ENCODE data around the gene METTL27. TPM values are rescaled to one million over a fixed set of nuclear protein-coding genes. Genes with fewer than 3 reads are reported as not detected.
"Not testable (repeated sequence)": the region's sequence is repeated elsewhere in the genome, so short reads cannot be mapped to it uniquely, and the experiment has no call there.

Gene METTL27
- total and polyA plus RNA-seq, 9 of the 15 experiments (the other 6 are each of a cell fraction or from before 2014, with no cell fraction given): 0.08 to 0.82 (median 0.33) TPM; not detected in 4

DNA sequence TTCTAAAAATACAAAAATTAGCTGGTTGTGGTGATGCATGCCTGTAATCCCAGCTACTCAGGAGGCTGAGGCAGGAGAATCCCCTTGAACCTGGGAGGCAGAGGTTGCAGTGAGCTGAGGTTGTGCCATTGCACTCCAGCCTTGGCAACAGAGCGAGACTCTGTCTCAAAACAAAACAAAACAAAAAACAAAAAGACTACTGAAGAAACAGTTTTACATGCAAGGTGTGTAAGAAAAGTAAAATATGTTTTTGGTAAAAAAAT lies 54.6 kb downstream of the METTL27 start:
- POLR2A ChIA-PET: interaction anchor here (1.9 kb wide), 1 partner anchor 35 kb away, joined by 5 read pairs; no protein-coding TSS in a partner anchor
- H3K27me3 ChIP-seq (ENCODE audit: control insufficient read depth in 2 of 2, insufficient read depth in 2 of 2, low read length in 2 of 2); ATAC-seq; BruUV-seq (replicated peaks); FAIRE-seq; in situ Hi-C loops (cut with MboI); H3K9me3 ChIP-seq (replicated peaks; ENCODE audit: control insufficient read depth, insufficient read depth, low read depth, low read length); H4K20me1 ChIP-seq (replicated peaks; ENCODE audit: control insufficient read depth, insufficient read depth, low read length); H3K9me1 ChIP-seq (ENCODE audit: control insufficient read depth, insufficient read depth, low read length); H3K4me3 ChIP-seq; DNase-seq (ENCODE audit: extremely low read depth in 1 of 4, low spot score in 3 of 4); H3K79me2 ChIP-seq (ENCODE audit: control insufficient read depth, insufficient read depth, low read length); intact Hi-C loops (cut with micrococcal nuclease); CTCF ChIA-PET (ENCODE audit: low intra/inter-chr PET ratio); H3K36me3 ChIP-seq (ENCODE audit: control insufficient read depth, insufficient read depth, low read length): not testable (repeated sequence)
- H3K9ac ChIP-seq (ENCODE audit: insufficient read depth in 1 of 2, low read depth in 2 of 2, low read length in 2 of 2): peak overlapping the region in 1 of 2 experiments; percentile 48; a peak in 1 of 4 replicates
- TF ChIP-seq ARID1B (IDR thresholded peaks at IDR 0.05) (0 out of 2 replicates have a peak, but pooled peaks have one; percentile 8), EHMT2 (IDR thresholded peaks at IDR 0.05) (0 out of 2 replicates have a peak, but pooled peaks have one; percentile 27), DNMT1 (IDR thresholded peaks at IDR 0.05) (0 out of 2 replicates have a peak, but pooled peaks have one; percentile 52), RFX1 (IDR thresholded peaks at IDR 0.05) (0 out of 2 replicates have a peak, but pooled peaks have one; percentile 4), NKRF (IDR thresholded peaks at IDR 0.05; ENCODE audit: borderline replicate concordance) (peak; percentile 42), ARNT (IDR thresholded peaks at IDR 0.05) (0 out of 4 replicates have a peak, but pooled peaks of 1 of the 2 experiments have one; percentile 37), BCOR (IDR thresholded peaks at IDR 0.05) (0 out of 2 replicates have a peak, but pooled peaks have one; percentile 4), CSDE1 (IDR thresholded peaks at IDR 0.05) (0 out of 4 replicates have a peak, but pooled peaks of 1 of the 2 experiments have one; percentile 51), SMARCA5 (IDR thresholded peaks at IDR 0.05) (peak; percentile 25; the same call in 1 of the 2 replicates), MTA1 (IDR thresholded peaks at IDR 0.05; ENCODE audit: borderline replicate concordance) (0 out of 2 replicates have a peak, but pooled peaks have one; percentile 9), PHB2 (IDR thresholded peaks at IDR 0.05; ENCODE audit: low read depth) (0 out of 2 replicates have a peak, but pooled peaks have one; percentile 61), ZBTB26 (CRISPR knock-in tag; IDR thresholded peaks at IDR 0.05) (0 out of 2 replicates have a peak, but pooled peaks have one; percentile 40), THRAP3 (IDR thresholded peaks at IDR 0.05; ENCODE audit: borderline replicate concordance) (peak; percentile 86; the same call in 1 of the 2 replicates), HLTF (IDR thresholded peaks at IDR 0.05) (peak; percentile 60; the same call in 1 of the 2 replicates)
- TF ChIP-seq, protein P1, sequence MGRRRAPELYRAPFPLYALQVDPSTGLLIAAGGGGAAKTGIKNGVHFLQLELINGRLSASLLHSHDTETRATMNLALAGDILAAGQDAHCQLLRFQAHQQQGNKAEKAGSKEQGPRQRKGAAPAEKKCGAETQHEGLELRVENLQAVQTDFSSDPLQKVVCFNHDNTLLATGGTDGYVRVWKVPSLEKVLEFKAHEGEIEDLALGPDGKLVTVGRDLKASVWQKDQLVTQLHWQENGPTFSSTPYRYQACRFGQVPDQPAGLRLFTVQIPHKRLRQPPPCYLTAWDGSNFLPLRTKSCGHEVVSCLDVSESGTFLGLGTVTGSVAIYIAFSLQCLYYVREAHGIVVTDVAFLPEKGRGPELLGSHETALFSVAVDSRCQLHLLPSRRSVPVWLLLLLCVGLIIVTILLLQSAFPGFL (CRISPR knock-in tag; IDR thresholded peaks at IDR 0.05): 0 out of 2 replicates have a peak, but pooled peaks have one; percentile 49
- 93% methylated on average over 1 of the region's 1 CpG for WGBS (ENCODE audit: insufficient coverage, low coverage, missing lambda C conversion rate)
- H2AFZ ChIP-seq (ENCODE audit: low read depth, low read length): peak overlapping the region; percentile 87
- peak overlapping the region; percentile 69; the same call in 1 of the 3 replicates for H3K27ac ChIP-seq (ENCODE audit: extremely low read depth, low read depth, low read length)
- H3K4me1 ChIP-seq (replicated peaks in 1 of 2; ENCODE audit: control insufficient read depth in 2 of 2, insufficient read depth in 2 of 2, low read length in 2 of 2): peaks cover 11 to 24% of the 10 kb centered on the region in 2 experiments; a peak in 4 of 5 replicates
- peak overlapping the region; percentile 19; the same call in 1 of the 2 replicates for H3K4me2 ChIP-seq (ENCODE audit: insufficient read depth, low read length)
